H1 (cell line): ENCODE results near the gene UNK.

ENCODE experiments used
- BRCA1 ChIP-seq: IDR thresholded peaks from 2 replicates; pipeline ENCODE4 v1.6.1; 2012; ENCODE audit warnings: low read depth, low read length, improper control_type of control experiment
- CHD2 ChIP-seq: IDR thresholded peaks from 2 replicates; pipeline ENCODE4 v1.6.1; 2012; ENCODE audit warnings: low read length, improper control_type of control experiment
- CTCF ChIP-seq, 3 experiments: IDR thresholded peaks; 1 replicate in 2 of 3; 2 replicates in 1 of 3; pipeline versions ENCODE4 v1.5.1 to v1.6.1; 2011; ENCODE audit warnings: low read length in 3 of 3, mild to moderate bottlenecking in 3 of 3, inconsistent platforms in 2 of 3, low read depth in 1 of 3, moderate library complexity in 1 of 3; ENCODE audit not compliant: insufficient read depth in 1 of 3; ENCODE audit errors: control extremely low read depth in 1 of 3
- KDM1A ChIP-seq: fragments of 200-600, 300-600 bp; sonication (generic); IDR thresholded peaks from 2 replicates; pipeline ENCODE4 v1.7.1; 2016; ENCODE audit warnings: mild to moderate bottlenecking, low read length, borderline replicate concordance
- NRF1 ChIP-seq: IDR thresholded peaks from 2 replicates; pipeline ENCODE4 v1.6.1; 2011; ENCODE audit warnings: mild to moderate bottlenecking, low read depth, low read length, improper control_type of control experiment
- POLR2A ChIP-seq, 2 experiments: IDR thresholded peaks; 1 replicate in 1 of 2; 2 replicates in 1 of 2; pipeline ENCODE4 v1.6.1; 2011; ENCODE audit warnings: low read depth in 2 of 2, low read length in 2 of 2, mild to moderate bottlenecking in 2 of 2; ENCODE audit errors: control extremely low read depth in 1 of 2
- SP1 ChIP-seq: IDR thresholded peaks from 2 replicates; pipeline ENCODE4 v1.6.1; 2011; ENCODE audit warnings: low read depth, low read length
- TAF1 ChIP-seq: IDR thresholded peaks from 2 replicates; pipeline ENCODE4 v1.6.1; 2011; ENCODE audit warnings: mild to moderate bottlenecking, low read depth, low read length
- TEAD4 ChIP-seq: IDR thresholded peaks from 2 replicates; pipeline ENCODE4 v1.6.1; 2012; ENCODE audit warnings: low read depth, low read length, inconsistent platforms, mixed read lengths
- TF ChIP-seq, protein P1 (sequence below): IDR thresholded peaks from 2 replicates; pipeline ENCODE4 v1.6.1; 2011; ENCODE audit warnings: low read length, improper control_type of control experiment

DNA sequence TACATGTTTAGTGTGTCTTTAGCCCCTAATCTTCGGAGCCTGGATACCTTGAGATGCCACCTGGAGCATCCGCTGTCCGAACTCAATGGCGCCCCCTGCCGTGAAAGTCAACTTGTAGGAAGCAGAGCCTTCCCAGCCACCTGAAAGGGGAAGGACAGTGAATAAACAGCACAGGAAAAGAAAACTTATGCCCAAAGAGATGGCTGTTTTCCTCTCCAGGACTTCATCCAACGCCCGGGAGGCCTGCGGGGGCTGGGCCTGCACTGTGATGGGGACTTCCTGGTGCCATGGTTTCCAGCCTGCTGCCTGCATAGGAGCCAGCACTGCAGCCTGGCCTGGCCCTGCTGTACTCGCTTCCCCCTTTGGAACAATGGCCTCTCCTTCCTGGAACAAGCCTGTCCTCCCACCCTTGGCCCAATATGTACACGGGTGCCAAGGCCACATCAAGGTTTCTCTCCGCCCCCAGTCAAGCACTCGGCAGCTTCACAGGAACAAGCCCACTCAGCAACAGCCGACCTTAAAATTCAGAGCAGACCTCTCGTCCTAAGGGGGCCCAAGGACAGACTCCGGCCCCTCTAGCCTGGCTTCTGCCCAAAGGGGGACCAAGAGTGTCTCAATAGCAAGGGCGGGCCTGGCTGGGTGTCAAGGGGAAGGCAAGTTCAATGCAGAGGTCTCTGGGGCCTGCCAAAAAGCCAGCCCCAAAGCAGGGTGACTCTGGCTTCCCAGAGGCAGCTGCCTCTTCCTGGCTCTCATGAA is 64.1 kb downstream of the UNK start:
- TF ChIP-seq TAF1 (no peak), CHD2 (no peak), KDM1A (no peak), CTCF (IDR thresholded peaks at IDR 0.05; ENCODE audit: control extremely low read depth in 1 of 3, insufficient read depth in 1 of 3, low read depth in 1 of 3, low read length in 3 of 3) (peak; percentile 77 to 85 (median 80)), TEAD4 (no peak), POLR2A (IDR thresholded peaks at IDR 0.05; ENCODE audit: control extremely low read depth in 1 of 2, low read depth in 2 of 2, low read length in 2 of 2) (no peak), BRCA1 (no peak), NRF1 (no peak), SP1 (no peak)
- TF ChIP-seq, protein P1, sequence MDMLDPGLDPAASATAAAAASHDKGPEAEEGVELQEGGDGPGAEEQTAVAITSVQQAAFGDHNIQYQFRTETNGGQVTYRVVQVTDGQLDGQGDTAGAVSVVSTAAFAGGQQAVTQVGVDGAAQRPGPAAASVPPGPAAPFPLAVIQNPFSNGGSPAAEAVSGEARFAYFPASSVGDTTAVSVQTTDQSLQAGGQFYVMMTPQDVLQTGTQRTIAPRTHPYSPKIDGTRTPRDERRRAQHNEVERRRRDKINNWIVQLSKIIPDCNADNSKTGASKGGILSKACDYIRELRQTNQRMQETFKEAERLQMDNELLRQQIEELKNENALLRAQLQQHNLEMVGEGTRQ: no peak
